22Rv1 (cell line): ENCODE measurements around the gene ASIC3.

Experiments
- H3K27ac ChIP-seq: fragments of 450-650 bp; 2 replicates; pipeline ENCODE4 v1.5.1; 2017
- ZFX ChIP-seq: fragments of 450-650 bp; IDR thresholded peaks from 2 replicates; pipeline ENCODE4 v1.6.1; 2017; ENCODE audit warnings: antibody characterized with exemption, borderline replicate concordance
- TF ChIP-seq, protein P1 (sequence below): fragments of 450-650 bp; IDR thresholded peaks from 2 replicates; pipeline ENCODE4 v1.5.1; 2017; ENCODE audit warnings: mild to moderate bottlenecking

Gene ASIC3

DNA sequence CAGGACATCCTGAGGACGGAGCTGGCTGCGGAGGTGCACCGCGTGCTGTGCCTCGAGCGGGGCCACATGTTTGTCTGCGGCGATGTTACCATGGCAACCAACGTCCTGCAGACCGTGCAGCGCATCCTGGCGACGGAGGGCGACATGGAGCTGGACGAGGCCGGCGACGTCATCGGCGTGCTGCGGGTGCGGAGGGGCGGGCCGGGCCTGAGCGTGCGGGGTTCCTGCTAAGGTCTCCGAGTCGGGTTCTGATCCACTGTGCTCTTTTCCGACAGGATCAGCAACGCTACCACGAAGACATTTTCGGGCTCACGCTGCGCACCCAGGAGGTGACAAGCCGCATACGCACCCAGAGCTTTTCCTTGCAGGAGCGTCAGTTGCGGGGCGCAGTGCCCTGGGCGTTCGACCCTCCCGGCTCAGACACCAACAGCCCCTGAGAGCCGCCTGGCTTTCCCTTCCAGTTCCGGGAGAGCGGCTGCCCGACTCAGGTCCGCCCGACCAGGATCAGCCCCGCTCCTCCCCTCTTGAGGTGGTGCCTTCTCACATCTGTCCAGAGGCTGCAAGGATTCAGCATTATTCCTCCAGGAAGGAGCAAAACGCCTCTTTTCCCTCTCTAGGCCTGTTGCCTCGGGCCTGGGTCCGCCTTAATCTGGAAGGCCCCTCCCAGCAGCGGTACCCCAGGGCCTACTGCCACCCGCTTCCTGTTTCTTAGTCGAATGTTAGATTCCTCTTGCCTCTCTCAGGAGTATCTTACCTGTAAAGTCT lies 34.4 kb upstream of the ASIC3 start:
- no peak overlapping the region for H3K27ac ChIP-seq
- no peak for TF ChIP-seq ZFX
- TF ChIP-seq, protein P1, sequence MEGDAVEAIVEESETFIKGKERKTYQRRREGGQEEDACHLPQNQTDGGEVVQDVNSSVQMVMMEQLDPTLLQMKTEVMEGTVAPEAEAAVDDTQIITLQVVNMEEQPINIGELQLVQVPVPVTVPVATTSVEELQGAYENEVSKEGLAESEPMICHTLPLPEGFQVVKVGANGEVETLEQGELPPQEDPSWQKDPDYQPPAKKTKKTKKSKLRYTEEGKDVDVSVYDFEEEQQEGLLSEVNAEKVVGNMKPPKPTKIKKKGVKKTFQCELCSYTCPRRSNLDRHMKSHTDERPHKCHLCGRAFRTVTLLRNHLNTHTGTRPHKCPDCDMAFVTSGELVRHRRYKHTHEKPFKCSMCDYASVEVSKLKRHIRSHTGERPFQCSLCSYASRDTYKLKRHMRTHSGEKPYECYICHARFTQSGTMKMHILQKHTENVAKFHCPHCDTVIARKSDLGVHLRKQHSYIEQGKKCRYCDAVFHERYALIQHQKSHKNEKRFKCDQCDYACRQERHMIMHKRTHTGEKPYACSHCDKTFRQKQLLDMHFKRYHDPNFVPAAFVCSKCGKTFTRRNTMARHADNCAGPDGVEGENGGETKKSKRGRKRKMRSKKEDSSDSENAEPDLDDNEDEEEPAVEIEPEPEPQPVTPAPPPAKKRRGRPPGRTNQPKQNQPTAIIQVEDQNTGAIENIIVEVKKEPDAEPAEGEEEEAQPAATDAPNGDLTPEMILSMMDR = no peak

DNA sequence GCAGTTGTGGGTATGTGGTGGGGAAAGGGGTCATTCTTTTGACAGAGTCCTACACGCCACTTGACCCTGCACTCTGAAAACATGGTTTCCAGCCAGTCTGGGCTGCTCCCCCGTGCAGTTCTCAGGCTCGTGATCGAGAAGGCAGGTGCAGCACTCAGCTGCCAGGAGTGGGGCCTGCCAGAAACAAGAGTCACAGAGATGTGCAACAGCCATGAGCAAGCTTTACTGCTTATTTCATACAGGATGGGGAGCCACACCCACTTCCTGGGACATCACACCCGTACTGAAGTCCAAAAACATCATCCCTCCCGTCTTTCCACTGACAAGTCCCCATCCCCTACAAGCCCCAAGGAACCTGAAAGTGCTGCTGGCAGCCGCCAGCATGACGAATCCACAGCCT lies 33.4 kb upstream of the ASIC3 start:
- no peak for TF ChIP-seq ZFX
- TF ChIP-seq, protein P1 = no peak
- H3K27ac ChIP-seq = no peak overlapping the region

DNA sequence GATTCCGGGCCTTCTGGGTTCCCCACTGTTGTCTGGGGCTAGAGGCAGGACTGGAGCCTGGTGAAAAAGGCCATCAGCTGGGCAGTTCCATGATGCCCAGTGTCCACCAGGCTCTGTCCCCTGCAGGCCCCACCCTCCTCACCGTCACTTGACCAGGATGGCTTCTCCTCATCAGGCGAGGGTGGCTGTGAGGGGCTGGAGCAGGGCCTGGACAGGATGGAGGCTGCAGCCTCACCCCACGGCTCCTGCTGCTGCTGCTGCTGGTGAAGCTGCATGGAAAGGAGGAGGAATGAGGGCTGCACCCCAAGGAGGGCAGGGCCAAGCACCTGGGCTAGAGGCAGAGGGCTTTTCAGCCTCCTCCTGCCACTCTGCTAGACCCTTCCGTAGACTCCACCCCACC lies 32.4 kb upstream of the ASIC3 start:
- TF ChIP-seq, protein P1 = no peak
- TF ChIP-seq ZFX = no peak
- H3K27ac ChIP-seq = no peak overlapping the region

DNA sequence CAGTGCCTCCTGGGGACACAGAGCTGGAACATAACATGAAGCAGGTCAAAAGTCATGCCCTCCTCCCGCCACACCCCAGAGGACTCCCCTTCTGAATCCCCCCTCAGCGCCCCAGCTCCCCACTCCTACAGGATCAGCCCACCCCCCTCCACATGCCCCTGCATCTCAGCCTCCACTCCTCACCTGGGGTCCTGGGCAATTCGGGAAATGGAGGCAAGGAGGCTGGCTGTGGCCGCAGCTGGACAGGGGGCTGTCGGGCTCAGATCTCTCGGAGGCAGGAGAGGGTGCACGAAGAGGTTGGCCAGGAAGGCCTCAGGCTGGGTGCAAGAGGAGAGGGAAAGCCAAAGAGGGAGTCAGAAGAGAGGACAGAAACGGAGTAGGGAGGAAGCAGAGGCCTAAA lies 31.8 kb upstream of the ASIC3 start:
- no peak overlapping the region for H3K27ac ChIP-seq
- TF ChIP-seq, protein P1 = no peak
- no peak for TF ChIP-seq ZFX

DNA sequence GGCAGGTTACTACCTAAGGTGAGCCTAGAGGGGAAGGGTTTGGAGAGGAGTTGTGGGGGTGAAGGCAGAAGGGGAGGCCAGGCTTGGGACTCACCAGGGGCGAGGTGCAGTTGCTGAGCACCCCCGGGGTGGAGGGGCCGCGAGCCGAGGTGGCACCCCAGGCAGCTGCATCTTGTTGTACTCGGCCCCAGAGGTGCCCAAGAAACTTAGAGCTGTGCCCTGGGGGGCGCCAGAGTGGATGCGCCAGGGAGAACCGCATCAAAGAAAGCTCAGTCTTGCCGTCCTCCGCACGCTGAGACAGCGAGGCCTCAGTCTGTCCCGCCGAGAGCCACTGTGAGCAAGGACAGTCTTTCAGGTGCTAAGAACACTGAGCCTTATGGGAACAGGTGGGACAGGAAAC lies 31.4 kb upstream of the ASIC3 start:
- H3K27ac ChIP-seq = no peak overlapping the region
- TF ChIP-seq, protein P1 = no peak
- no peak for TF ChIP-seq ZFX

DNA sequence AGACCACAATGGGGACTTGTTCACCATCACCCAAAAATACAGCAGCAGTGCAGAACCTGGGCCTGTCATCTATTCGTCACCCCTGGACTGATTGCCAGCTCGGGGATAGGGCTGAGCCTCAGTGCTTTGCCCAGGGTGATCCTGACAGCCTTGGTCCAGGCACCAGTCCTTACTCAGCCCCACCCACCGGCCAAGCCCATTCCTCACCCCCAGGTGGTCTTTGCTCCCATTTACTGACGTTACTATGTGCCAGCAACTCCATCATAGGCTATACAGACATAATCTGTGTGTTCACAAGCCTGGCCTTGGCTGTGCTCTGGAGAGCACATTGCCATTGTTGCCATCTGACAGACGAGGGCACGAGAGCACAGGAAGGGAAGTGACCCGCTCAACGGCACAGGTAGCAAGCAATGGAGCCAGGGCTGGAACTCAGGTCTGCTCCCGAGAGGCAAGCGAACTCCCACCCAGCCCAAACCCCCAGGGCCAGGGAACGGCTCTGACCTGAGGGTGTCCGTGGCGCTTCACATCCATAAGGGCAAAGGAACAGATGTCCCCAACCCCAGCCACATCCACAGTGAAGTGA lies 30.9 kb upstream of the ASIC3 start:
- no peak overlapping the region for H3K27ac ChIP-seq
- TF ChIP-seq ZFX = no peak
- TF ChIP-seq, protein P1 = no peak

DNA sequence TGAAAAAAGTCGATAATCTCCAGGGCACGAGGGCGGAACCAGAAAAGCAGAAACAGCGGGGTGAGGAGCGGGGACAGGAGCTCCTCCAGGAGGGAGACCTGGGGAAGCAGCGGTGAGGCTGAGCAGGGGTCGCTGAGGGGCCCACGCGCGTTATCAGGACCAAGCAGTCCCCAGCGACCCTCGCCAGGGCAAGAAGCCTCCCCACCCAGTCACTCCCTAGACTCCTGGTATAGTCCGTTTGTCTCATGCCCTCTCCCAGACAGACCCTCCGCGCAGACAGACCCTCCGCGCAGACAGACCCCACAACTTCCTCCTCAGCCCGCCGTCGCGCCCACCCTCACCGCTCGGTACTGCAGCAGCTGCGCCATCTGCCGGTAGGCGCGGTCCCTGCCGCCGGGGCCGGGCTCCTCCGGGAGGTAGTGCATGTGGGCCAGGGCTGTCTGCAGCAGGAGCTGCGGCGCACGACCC lies 30.3 kb upstream of the ASIC3 start:
- no peak for TF ChIP-seq ZFX
- TF ChIP-seq, protein P1 = peak; percentile 100
- H3K27ac ChIP-seq = no peak overlapping the region
